Liver (tissue), 9 donors: ENCODE data around the gene ERMAP. TPM values are rescaled to one million over a fixed set of nuclear protein-coding genes. Genes with fewer than 3 reads are reported as not detected.

Source experiments
- DNase-seq: peaks from one replicate; pipeline ENCODE4 v3.0.0-alpha.2; 2017; ENCODE audit warnings: low spot score
- H3K27ac ChIP-seq, 2 donors: one replicate each; pipeline ENCODE4 v1.7.0; 2013; ENCODE audit warnings: inconsistent platforms in 2 of 2, low read length in 2 of 2, control low read depth in 1 of 2, low read depth in 1 of 2, mild to moderate bottlenecking in 1 of 2
- H3K27me3 ChIP-seq, 4 donors: one replicate each; pipeline versions ENCODE4 v1.6.1 to v1.7.0; 2013; ENCODE audit warnings: low read length in 3 of 4, inconsistent platforms in 1 of 4, mild to moderate bottlenecking in 1 of 4, moderate library complexity in 1 of 4; ENCODE audit not compliant: control insufficient read depth in 4 of 4, insufficient read depth in 4 of 4
- H3K36me3 ChIP-seq, 4 donors: one replicate each; pipeline versions ENCODE4 v1.6.1 to v1.7.0; 2013; ENCODE audit warnings: low read length in 3 of 4, mild to moderate bottlenecking in 3 of 4, low read depth in 1 of 4, moderate library complexity in 1 of 4; ENCODE audit not compliant: control insufficient read depth in 4 of 4, insufficient read depth in 3 of 4
- H3K4me1 ChIP-seq, 4 donors: one replicate each; pipeline versions ENCODE4 v1.6.1 to v1.7.0; 2013; ENCODE audit warnings: low read length in 3 of 4, mild to moderate bottlenecking in 3 of 4, moderate library complexity in 1 of 4; ENCODE audit not compliant: control insufficient read depth in 4 of 4, insufficient read depth in 4 of 4
- H3K4me3 ChIP-seq, 3 donors: one replicate each; pipeline versions ENCODE4 v1.6.1 to v1.7.0; 2013; ENCODE audit warnings: low read length in 3 of 3, control low read depth in 1 of 3, low read depth in 1 of 3, mild to moderate bottlenecking in 1 of 3
- H3K9ac ChIP-seq, 2 donors: one replicate each; pipeline ENCODE4 v1.7.0; 2013; ENCODE audit warnings: low read length in 2 of 2, mild to moderate bottlenecking in 2 of 2, moderate library complexity in 2 of 2, control low read depth in 1 of 2, low read depth in 1 of 2
- H3K9me3 ChIP-seq, 4 donors: one replicate each; pipeline versions ENCODE4 v1.6.1 to v1.7.0; 2013; ENCODE audit warnings: low read length in 3 of 4; ENCODE audit not compliant: control insufficient read depth in 4 of 4
- EGR1 ChIP-seq, 2 donors: IDR thresholded peaks; 2 replicates each; pipeline ENCODE4 v1.6.1; 2016 to 2018; ENCODE audit warnings: antibody characterized with exemption in 2 of 2, low read depth in 2 of 2
- FOXA1 ChIP-seq: IDR thresholded peaks from 2 replicates; pipeline ENCODE4 v1.6.1; 2016; ENCODE audit warnings: antibody characterized with exemption
- FOXA2 ChIP-seq: IDR thresholded peaks from 2 replicates; pipeline ENCODE4 v1.6.1; 2016; ENCODE audit warnings: antibody characterized with exemption
- GABPA ChIP-seq, 2 donors: IDR thresholded peaks in 1 of 2; conservative IDR thresholded peaks in 1 of 2; 2 replicates each; pipeline ENCODE4 v1.6.1; 2016; ENCODE audit warnings: antibody characterized with exemption in 2 of 2, mild to moderate bottlenecking in 1 of 2, moderate library complexity in 1 of 2
- HNF4A ChIP-seq, 2 donors: conservative IDR thresholded peaks; 2 replicates each; pipeline ENCODE4 v1.6.1; 2016; ENCODE audit warnings: antibody characterized with exemption in 2 of 2, mild to moderate bottlenecking in 2 of 2
- HNF4G ChIP-seq: IDR thresholded peaks from 2 replicates; pipeline ENCODE4 v1.6.1; 2016; ENCODE audit warnings: antibody characterized with exemption
- JUND ChIP-seq, 2 donors: IDR thresholded peaks; 2 replicates each; pipeline ENCODE4 v1.6.1; 2016; ENCODE audit warnings: antibody characterized with exemption in 2 of 2
- NR2F2 ChIP-seq: IDR thresholded peaks from 2 replicates; pipeline ENCODE4 v1.6.1; 2016; ENCODE audit warnings: antibody characterized with exemption
- RAD21 ChIP-seq, 2 donors: IDR thresholded peaks; 2 replicates each; pipeline ENCODE4 v1.6.1; 2016; ENCODE audit warnings: antibody characterized with exemption in 2 of 2, mild to moderate bottlenecking in 2 of 2
- RXRA ChIP-seq, 2 donors: IDR thresholded peaks; 2 replicates each; pipeline ENCODE4 v1.6.1; 2017 to 2018; ENCODE audit warnings: antibody characterized with exemption in 2 of 2, mild to moderate bottlenecking in 1 of 2
- SP1 ChIP-seq: IDR thresholded peaks from 2 replicates; pipeline ENCODE4 v1.6.1; 2018; ENCODE audit warnings: antibody characterized with exemption, mild to moderate bottlenecking
- TAF1 ChIP-seq: conservative IDR thresholded peaks from 2 replicates; pipeline ENCODE4 v1.6.1; 2016; ENCODE audit warnings: antibody characterized with exemption, mild to moderate bottlenecking
- YY1 ChIP-seq: IDR thresholded peaks from 2 replicates; pipeline ENCODE4 v1.6.1; 2016; ENCODE audit warnings: antibody characterized with exemption, mild to moderate bottlenecking
- WGBS: extraction: QIAGEN DNeasy Blood & Tissue Kit; methylation state at CpG from one replicate; pipeline ENCODE4 v1.1.7; 2013; 5-methylcytosine and 5-hydroxymethylcytosine counted together
- polyA plus RNA-seq, 2 donors: library from polyadenylated mRNA; stranded (reverse) in 1 of 2; unstranded in 1 of 2; fragments of 200-250 nt in 1 of 2; fragments of >200 nt in 1 of 2; fragmentation: Nextera tagmentation in 1 of 2; extraction: Ambion mirVana in 1 of 2; gene quantifications; one replicate each; pipeline versions ENCODE4 v1.2.1 to v1.2.3, GENCODE V29; 2013 to 2015
- total RNA-seq, 2 donors: library from RNA; depleted of rRNA; stranded (reverse); fragments of >200 nt; gene quantifications; one replicate each; pipeline ENCODE4 v1.2.3, GENCODE V29; 2014
- TF ChIP-seq, protein P1 (sequence below): IDR thresholded peaks from 2 replicates; pipeline ENCODE4 v1.6.1; 2016; ENCODE audit warnings: antibody characterized with exemption
- TF ChIP-seq, protein P2 (sequence below): fragments of 150-350 bp; IDR thresholded peaks from 2 replicates; pipeline ENCODE4 v1.5.1; 2017; ENCODE audit warnings: improper control_type of control experiment, low read depth, low read length; ENCODE audit not compliant: missing input control
- TF ChIP-seq, protein P3 (sequence below): IDR thresholded peaks from 2 replicates; pipeline ENCODE4 v1.6.1; 2016; ENCODE audit warnings: antibody characterized with exemption
- TF ChIP-seq, protein P4 (sequence below): IDR thresholded peaks from 2 replicates; pipeline ENCODE4 v1.6.1; 2016; ENCODE audit warnings: antibody characterized with exemption, mild to moderate bottlenecking
- TF ChIP-seq, protein P5 (sequence below): IDR thresholded peaks from 2 replicates; pipeline ENCODE4 v1.6.1; 2016; ENCODE audit warnings: antibody characterized with exemption
- donor health status: healthy.
- donor health status: healthy.
- donor health status: healthy.
- donor health status: healthy.
- donor health status: healthy.

ERMAP gene
- total and polyA plus RNA-seq, 4 donors = 3.9 to 96.9 (median 9.0) TPM

DNA sequence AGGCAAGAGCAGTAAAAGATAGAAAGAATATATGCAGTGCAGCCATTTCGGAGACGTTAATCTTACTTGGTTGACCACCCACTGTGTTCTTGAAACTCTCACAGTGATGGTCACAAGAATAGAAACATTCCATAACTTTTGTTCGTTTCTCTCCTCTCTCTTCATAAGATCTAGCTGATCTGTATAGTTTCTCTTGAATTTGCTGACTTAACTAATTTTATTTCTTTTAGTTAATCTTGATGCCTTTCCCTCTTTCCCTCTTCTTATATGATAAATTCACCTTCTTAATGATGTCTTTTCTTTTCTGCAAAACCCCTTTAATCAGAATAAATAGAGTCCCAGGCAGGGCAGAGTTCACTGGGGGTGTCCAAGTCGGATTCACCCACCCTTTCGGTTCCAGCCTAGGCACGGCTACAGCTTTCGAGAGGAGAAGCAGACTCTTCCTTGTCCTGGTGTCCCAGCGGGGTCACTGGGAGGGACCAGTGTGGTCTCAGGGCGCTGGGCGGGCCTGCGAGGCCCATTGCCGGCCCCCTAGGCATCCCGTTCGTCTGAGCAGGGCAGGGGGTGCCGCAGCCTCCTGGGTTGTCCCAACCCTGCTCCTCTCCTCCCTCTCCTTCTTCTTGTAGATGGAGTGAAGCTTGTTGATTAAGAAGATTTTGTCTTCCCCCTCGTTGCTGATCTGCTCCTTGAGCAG, 69.3 kb downstream of the ERMAP start:
- H3K4me3 ChIP-seq = no peak overlapping the region
- H3K9me3 ChIP-seq = no peaks in the 10 kb centered on the region
- TF ChIP-seq RXRA (IDR thresholded peaks at IDR 0.05) (no peak), GABPA (IDR thresholded peaks at IDR 0.05 in 1 of 2, conservative IDR thresholded peaks at IDR 0.05 in 1 of 2) (no peak), FOXA2 (no peak), HNF4G (no peak), YY1 (no peak), HNF4A (conservative IDR thresholded peaks at IDR 0.05) (no peak), SP1 (no peak), EGR1 (IDR thresholded peaks at IDR 0.05; ENCODE audit: low read depth in 2 of 2) (no peak), JUND (IDR thresholded peaks at IDR 0.05) (no peak), RAD21 (IDR thresholded peaks at IDR 0.05) (no peak), TAF1 (no peak), FOXA1 (no peak), NR2F2 (no peak)
- TF ChIP-seq, protein P1, sequence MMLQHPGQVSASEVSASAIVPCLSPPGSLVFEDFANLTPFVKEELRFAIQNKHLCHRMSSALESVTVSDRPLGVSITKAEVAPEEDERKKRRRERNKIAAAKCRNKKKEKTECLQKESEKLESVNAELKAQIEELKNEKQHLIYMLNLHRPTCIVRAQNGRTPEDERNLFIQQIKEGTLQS = no peak
- TF ChIP-seq, protein P2, sequence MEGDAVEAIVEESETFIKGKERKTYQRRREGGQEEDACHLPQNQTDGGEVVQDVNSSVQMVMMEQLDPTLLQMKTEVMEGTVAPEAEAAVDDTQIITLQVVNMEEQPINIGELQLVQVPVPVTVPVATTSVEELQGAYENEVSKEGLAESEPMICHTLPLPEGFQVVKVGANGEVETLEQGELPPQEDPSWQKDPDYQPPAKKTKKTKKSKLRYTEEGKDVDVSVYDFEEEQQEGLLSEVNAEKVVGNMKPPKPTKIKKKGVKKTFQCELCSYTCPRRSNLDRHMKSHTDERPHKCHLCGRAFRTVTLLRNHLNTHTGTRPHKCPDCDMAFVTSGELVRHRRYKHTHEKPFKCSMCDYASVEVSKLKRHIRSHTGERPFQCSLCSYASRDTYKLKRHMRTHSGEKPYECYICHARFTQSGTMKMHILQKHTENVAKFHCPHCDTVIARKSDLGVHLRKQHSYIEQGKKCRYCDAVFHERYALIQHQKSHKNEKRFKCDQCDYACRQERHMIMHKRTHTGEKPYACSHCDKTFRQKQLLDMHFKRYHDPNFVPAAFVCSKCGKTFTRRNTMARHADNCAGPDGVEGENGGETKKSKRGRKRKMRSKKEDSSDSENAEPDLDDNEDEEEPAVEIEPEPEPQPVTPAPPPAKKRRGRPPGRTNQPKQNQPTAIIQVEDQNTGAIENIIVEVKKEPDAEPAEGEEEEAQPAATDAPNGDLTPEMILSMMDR = no peak
- TF ChIP-seq, protein P3, sequence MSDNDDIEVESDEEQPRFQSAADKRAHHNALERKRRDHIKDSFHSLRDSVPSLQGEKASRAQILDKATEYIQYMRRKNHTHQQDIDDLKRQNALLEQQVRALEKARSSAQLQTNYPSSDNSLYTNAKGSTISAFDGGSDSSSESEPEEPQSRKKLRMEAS = no peak
- TF ChIP-seq, protein P4, sequence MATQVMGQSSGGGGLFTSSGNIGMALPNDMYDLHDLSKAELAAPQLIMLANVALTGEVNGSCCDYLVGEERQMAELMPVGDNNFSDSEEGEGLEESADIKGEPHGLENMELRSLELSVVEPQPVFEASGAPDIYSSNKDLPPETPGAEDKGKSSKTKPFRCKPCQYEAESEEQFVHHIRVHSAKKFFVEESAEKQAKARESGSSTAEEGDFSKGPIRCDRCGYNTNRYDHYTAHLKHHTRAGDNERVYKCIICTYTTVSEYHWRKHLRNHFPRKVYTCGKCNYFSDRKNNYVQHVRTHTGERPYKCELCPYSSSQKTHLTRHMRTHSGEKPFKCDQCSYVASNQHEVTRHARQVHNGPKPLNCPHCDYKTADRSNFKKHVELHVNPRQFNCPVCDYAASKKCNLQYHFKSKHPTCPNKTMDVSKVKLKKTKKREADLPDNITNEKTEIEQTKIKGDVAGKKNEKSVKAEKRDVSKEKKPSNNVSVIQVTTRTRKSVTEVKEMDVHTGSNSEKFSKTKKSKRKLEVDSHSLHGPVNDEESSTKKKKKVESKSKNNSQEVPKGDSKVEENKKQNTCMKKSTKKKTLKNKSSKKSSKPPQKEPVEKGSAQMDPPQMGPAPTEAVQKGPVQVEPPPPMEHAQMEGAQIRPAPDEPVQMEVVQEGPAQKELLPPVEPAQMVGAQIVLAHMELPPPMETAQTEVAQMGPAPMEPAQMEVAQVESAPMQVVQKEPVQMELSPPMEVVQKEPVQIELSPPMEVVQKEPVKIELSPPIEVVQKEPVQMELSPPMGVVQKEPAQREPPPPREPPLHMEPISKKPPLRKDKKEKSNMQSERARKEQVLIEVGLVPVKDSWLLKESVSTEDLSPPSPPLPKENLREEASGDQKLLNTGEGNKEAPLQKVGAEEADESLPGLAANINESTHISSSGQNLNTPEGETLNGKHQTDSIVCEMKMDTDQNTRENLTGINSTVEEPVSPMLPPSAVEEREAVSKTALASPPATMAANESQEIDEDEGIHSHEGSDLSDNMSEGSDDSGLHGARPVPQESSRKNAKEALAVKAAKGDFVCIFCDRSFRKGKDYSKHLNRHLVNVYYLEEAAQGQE = no peak
- TF ChIP-seq, protein P5, sequence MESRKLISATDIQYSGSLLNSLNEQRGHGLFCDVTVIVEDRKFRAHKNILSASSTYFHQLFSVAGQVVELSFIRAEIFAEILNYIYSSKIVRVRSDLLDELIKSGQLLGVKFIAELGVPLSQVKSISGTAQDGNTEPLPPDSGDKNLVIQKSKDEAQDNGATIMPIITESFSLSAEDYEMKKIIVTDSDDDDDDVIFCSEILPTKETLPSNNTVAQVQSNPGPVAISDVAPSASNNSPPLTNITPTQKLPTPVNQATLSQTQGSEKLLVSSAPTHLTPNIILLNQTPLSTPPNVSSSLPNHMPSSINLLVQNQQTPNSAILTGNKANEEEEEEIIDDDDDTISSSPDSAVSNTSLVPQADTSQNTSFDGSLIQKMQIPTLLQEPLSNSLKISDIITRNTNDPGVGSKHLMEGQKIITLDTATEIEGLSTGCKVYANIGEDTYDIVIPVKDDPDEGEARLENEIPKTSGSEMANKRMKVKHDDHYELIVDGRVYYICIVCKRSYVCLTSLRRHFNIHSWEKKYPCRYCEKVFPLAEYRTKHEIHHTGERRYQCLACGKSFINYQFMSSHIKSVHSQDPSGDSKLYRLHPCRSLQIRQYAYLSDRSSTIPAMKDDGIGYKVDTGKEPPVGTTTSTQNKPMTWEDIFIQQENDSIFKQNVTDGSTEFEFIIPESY = no peak
- 86% methylated on average over 16 of the region's 16 CpGs for WGBS
- no peaks in the 10 kb centered on the region for H3K27me3 ChIP-seq
- H3K9ac ChIP-seq = no peak overlapping the region
- H3K27ac ChIP-seq = no peak overlapping the region
- H3K36me3 ChIP-seq = no peaks in the 10 kb centered on the region
- H3K4me1 ChIP-seq = no peaks in the 10 kb centered on the region
- no peak for DNase-seq
